ENCODE measurements around the gene NCS1.

NCS1 gene

DNA sequence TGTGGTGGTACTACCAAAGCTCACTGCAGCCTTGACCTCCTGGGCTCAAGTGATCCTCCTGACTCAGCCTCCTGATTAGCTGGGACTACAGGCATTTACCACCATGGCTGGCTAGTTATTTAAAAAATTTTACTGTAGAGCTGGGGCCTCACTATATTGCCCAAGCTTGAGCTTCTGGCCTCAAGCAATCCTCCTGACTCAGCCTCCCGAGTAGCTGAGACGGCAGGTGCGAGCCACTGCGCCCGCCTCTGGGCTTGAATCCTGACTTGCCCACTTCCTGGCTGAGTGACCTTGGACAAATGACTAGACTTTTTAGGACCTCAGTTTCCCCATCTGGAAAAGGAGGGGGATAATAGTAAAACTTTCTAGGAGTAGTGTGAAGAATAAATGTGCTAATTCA, 32.1 kb downstream of the NCS1 start:
- Histone ChIP-seq H3K27ac (no peak overlapping the region), H3K4me1 (ENCODE audit: control insufficient read depth in 1 of 2, insufficient read depth in 1 of 2, low read depth in 1 of 2, low read length in 1 of 2) (no peaks in the 10 kb centered on the region), H3K9me3 (no peaks in the 10 kb centered on the region), H3K4me3 (ENCODE audit: low read depth in 1 of 2, low read length in 1 of 2) (no peak overlapping the region), H3K27me3 (peaks cover 10% of the 10 kb centered on the region), H3K36me3 (no peaks in the 10 kb centered on the region)
- TF ChIP-seq, protein P1, sequence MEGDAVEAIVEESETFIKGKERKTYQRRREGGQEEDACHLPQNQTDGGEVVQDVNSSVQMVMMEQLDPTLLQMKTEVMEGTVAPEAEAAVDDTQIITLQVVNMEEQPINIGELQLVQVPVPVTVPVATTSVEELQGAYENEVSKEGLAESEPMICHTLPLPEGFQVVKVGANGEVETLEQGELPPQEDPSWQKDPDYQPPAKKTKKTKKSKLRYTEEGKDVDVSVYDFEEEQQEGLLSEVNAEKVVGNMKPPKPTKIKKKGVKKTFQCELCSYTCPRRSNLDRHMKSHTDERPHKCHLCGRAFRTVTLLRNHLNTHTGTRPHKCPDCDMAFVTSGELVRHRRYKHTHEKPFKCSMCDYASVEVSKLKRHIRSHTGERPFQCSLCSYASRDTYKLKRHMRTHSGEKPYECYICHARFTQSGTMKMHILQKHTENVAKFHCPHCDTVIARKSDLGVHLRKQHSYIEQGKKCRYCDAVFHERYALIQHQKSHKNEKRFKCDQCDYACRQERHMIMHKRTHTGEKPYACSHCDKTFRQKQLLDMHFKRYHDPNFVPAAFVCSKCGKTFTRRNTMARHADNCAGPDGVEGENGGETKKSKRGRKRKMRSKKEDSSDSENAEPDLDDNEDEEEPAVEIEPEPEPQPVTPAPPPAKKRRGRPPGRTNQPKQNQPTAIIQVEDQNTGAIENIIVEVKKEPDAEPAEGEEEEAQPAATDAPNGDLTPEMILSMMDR (IDR thresholded peaks at IDR 0.05) = no peak

DNA sequence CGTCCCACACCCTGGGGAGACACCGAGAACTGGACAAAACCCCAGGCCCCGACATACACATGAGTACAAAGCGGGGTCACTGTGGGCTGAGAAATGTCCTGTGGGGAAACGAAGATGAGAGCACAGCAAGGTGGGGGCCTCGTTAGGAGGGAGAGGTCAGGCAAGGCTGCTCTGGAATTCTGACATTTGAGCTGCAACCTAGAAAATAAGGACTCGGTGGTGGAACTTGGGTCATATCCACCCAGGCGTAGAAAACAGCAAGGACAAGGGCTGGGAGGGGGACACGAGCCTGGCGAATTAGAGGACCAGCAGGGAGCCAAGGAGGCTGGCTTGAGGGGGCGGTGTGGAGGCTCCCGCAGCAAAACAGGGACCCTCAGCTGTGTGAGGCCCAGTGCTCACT, 32.8 kb downstream of the NCS1 start:
- Histone ChIP-seq H3K36me3 (no peaks in the 10 kb centered on the region), H3K9me3 (no peaks in the 10 kb centered on the region), H3K4me1 (ENCODE audit: control insufficient read depth in 1 of 2, insufficient read depth in 1 of 2, low read depth in 1 of 2, low read length in 1 of 2) (no peaks in the 10 kb centered on the region), H3K27me3 (peaks cover 11% of the 10 kb centered on the region), H3K27ac (no peak overlapping the region), H3K4me3 (ENCODE audit: low read depth in 1 of 2, low read length in 1 of 2) (no peak overlapping the region)
- TF ChIP-seq, protein P1 (IDR thresholded peaks at IDR 0.05) = no peak

DNA sequence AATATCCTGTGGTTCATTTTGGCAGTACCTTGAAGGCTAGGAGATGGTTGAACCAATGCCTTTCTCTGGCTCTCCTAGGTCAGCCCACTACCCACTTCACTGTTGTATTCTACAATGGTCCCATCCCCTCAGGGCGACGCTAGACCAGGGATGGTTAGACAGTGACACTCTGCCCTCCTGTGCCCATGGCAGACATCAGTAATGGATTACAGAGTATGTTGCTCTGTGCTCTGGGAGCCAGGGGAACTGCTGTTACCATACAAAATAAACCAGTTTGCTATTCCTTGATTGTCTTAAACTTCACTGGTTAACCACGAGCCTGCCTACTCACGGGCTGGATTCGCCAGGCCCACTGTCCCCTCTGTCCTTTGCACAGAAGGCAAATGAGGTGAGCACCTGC, 33.7 kb downstream of the NCS1 start:
- Histone ChIP-seq H3K27me3 (peaks cover 11% of the 10 kb centered on the region), H3K27ac (no peak overlapping the region), H3K36me3 (no peaks in the 10 kb centered on the region), H3K4me1 (ENCODE audit: control insufficient read depth in 1 of 2, insufficient read depth in 1 of 2, low read depth in 1 of 2, low read length in 1 of 2) (no peaks in the 10 kb centered on the region), H3K4me3 (ENCODE audit: low read depth in 1 of 2, low read length in 1 of 2) (no peak overlapping the region), H3K9me3 (no peaks in the 10 kb centered on the region)
- TF ChIP-seq, protein P1 (IDR thresholded peaks at IDR 0.05) = no peak

DNA sequence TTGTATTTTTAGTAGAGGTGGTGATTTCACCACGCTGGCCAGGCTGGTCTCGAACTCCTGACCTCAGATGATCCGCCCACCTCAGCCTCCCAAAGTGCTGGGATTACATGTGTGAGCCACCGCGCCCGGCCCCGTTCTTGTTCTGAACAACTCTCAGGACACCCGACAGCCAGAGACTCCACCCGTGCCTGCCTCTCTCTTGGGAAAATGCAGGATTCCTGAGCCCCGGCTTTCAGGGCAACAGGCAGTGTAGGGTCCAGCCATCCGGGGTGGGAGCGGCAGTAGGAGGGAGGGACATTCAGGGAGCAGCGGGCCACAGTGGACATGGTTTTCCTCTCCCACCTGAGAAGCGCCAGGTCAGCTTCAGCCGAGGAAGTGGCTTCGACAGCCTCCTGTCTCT, 34.4 kb downstream of the NCS1 start:
- H3K4me1 ChIP-seq (ENCODE audit: control insufficient read depth in 1 of 2, insufficient read depth in 1 of 2, low read depth in 1 of 2, low read length in 1 of 2) = no peaks in the 10 kb centered on the region

DNA sequence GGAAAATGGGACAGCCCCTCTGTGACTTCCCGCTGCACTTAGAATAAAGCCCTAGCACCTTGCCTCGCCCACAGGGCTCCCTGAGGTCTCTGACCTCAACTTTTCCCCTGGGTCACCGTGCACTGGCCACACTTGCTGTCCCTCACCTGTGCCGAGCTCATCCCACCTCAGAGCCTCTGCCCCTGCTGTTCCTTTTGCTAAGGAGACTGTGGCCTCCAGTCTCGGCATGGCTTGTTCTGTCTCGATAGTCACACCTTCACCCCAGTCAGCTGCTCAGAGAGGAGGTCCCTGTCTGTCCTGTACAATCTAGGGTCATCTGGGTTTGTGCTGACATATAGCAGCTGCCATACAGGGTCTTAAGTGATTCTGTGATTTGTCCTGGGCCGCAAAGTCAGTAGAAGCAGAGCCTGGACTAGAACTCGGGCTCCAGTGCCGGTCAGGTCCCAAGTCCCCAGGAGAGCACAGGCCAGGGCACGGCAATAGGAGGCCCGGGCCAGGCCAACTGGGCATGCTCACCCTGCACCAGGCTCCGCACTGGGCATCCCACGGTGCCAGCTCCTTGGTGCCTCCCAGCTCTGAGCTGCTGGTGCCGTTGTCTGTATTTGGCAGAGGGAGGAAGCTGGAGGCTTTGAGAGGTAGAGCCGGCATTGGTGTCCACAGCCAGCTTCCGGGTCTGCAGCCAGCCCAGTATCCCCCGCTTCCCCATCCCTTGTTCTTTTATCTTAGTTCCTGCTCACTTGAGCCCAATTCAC, 35.2 kb downstream of the NCS1 start:
- Histone ChIP-seq H3K27ac (no peak overlapping the region), H3K4me1 (ENCODE audit: control insufficient read depth in 1 of 2, insufficient read depth in 1 of 2, low read depth in 1 of 2, low read length in 1 of 2) (no peaks in the 10 kb centered on the region), H3K36me3 (no peaks in the 10 kb centered on the region), H3K27me3 (peaks cover 11% of the 10 kb centered on the region), H3K4me3 (ENCODE audit: low read depth in 1 of 2, low read length in 1 of 2) (no peak overlapping the region), H3K9me3 (no peaks in the 10 kb centered on the region)
- TF ChIP-seq, protein P1 (IDR thresholded peaks at IDR 0.05) = no peak

More for the DNA sequence above, 34.4 kb downstream of the NCS1 start:
- no peaks in the 10 kb centered on the region for H3K9me3 ChIP-seq
- peaks cover 11% of the 10 kb centered on the region for H3K27me3 ChIP-seq
- H3K4me3 ChIP-seq (ENCODE audit: low read depth in 1 of 2, low read length in 1 of 2) = no peak overlapping the region
- TF ChIP-seq, protein P1 (IDR thresholded peaks at IDR 0.05) = no peak
- no peak overlapping the region for H3K27ac ChIP-seq
- H3K36me3 ChIP-seq = no peaks in the 10 kb centered on the region

Measured in neutrophil (primary cell).